Nephron progenitor cell (in vitro differentiated cells): Measurements from ENCODE around the gene IRF2BPL.

Experiments used
- DNase-seq: peaks from one replicate; pipeline ENCODE4 v3.0.0; 2021
- H3K27ac Mint-ChIP-seq: 2 replicates; pipeline ENCODE4 v1.8.0; 2021; ENCODE audit warnings: mild to moderate bottlenecking, moderate library complexity, mixed read lengths
- H3K27me3 Mint-ChIP-seq: 2 replicates; pipeline ENCODE4 v1.8.0; 2021; ENCODE audit warnings: mild to moderate bottlenecking, low read depth, mixed read lengths; ENCODE audit not compliant: poor library complexity
- H3K36me3 Mint-ChIP-seq: 2 replicates; pipeline ENCODE4 v1.8.0; 2021; ENCODE audit warnings: low read depth, mixed read lengths
- H3K4me1 Mint-ChIP-seq: 2 replicates; pipeline ENCODE4 v1.8.0; 2021; ENCODE audit warnings: mixed read lengths
- H3K4me3 Mint-ChIP-seq: 2 replicates; pipeline ENCODE4 v1.8.0; 2021; ENCODE audit warnings: mild to moderate bottlenecking, moderate library complexity, mixed read lengths
- H3K9me3 Mint-ChIP-seq: 2 replicates; pipeline ENCODE4 v1.8.0; 2021; ENCODE audit warnings: mild to moderate bottlenecking, moderate library complexity, mixed read lengths
- CTCF ChIP-seq: fragments of 200-600 bp; sonication (generic); IDR thresholded peaks from 2 replicates; pipeline ENCODE4 v1.5.0; 2021; ENCODE audit warnings: antibody characterized with exemption

The IRF2BPL gene

GRCh38 chr14:77028384-77029231 lies at the start of gene IRF2BPL:
Gene IRF2BPL (minus strand): TSS chr14:77028708. CDS start chr14:77027792, 916 bp downstream.
- peak; percentile 97 for DNase-seq
- Mint-ChIP-seq H3K27ac (peak within 1 kb of the TSS; percentile 98), H3K36me3 (no peaks in the 10 kb centered on the region), H3K27me3 (peaks cover 12% of the 10 kb centered on the region), H3K4me3 (peak within 1 kb of the TSS; percentile 87), H3K4me1 (peaks cover 70% of the 10 kb centered on the region), H3K9me3 (no peaks in the 10 kb centered on the region)
- no peak for TF ChIP-seq CTCF

- H3K27me3 Mint-ChIP-seq, result peaks cover 3% of the 10 kb centered on the region
- no peak for TF ChIP-seq CTCF
- peak overlapping the region; percentile 76 for H3K4me3 Mint-ChIP-seq
- H3K4me1 Mint-ChIP-seq, result peaks cover 68% of the 10 kb centered on the region
- H3K9me3 Mint-ChIP-seq, result peaks cover 21% of the 10 kb centered on the region
- peak overlapping the region; percentile 99 for H3K27ac Mint-ChIP-seq
- peaks cover 16% of the 10 kb centered on the region for H3K36me3 Mint-ChIP-seq
- no peak for DNase-seq
These were observed 48.5 kb upstream of the IRF2BPL start for GRCh38 chr14:77077040-77077439.

- peaks cover 71% of the 10 kb centered on the region for H3K4me1 Mint-ChIP-seq
- no peak for TF ChIP-seq CTCF
- peak overlapping the region; percentile 76 for H3K4me3 Mint-ChIP-seq
- peak; percentile 51 for DNase-seq
- peaks cover 16% of the 10 kb centered on the region for H3K36me3 Mint-ChIP-seq
- H3K27ac Mint-ChIP-seq, result peak overlapping the region; percentile 99
- H3K27me3 Mint-ChIP-seq, result peaks cover 3% of the 10 kb centered on the region
- H3K9me3 Mint-ChIP-seq, result peaks cover 20% of the 10 kb centered on the region
These were observed 47.7 kb upstream of the IRF2BPL start for GRCh38 chr14:77076113-77076631.

GRCh38 chr14:77074969-77075368 lies 46.5 kb upstream of the IRF2BPL start:
- Mint-ChIP-seq H3K27ac (peak overlapping the region; percentile 66), H3K36me3 (peaks cover 12% of the 10 kb centered on the region), H3K4me1 (peaks cover 78% of the 10 kb centered on the region), H3K27me3 (peaks cover 3% of the 10 kb centered on the region), H3K9me3 (peaks cover 13% of the 10 kb centered on the region), H3K4me3 (peak overlapping the region; percentile 67)
- DNase-seq, result no peak
- TF ChIP-seq CTCF, result no peak

GRCh38 chr14:77071938-77072388 lies 43.5 kb upstream of the IRF2BPL start:
- Mint-ChIP-seq H3K9me3 (peaks cover 8% of the 10 kb centered on the region), H3K36me3 (peaks cover 9% of the 10 kb centered on the region), H3K27me3 (peaks cover 3% of the 10 kb centered on the region), H3K4me3 (peak overlapping the region; percentile 22), H3K4me1 (peaks cover 76% of the 10 kb centered on the region), H3K27ac (peak overlapping the region; percentile 91)
- DNase-seq, result no peak
- no peak for TF ChIP-seq CTCF
